Loucy (cell line): ENCODE data around the gene INSYN2A.

Source experiments
- H2AFZ ChIP-seq: fragments of 200-600 bp; sonication (generic); 2 replicates; pipeline ENCODE4 v1.6.0; 2016; ENCODE audit warnings: antibody characterized with exemption, mild to moderate bottlenecking, low read length, moderate library complexity
- H3F3A ChIP-seq: fragments of 200-600 bp; 2 replicates; pipeline ENCODE4 v1.6.0; 2016; ENCODE audit warnings: antibody characterized with exemption, low read depth, mild to moderate bottlenecking
- H3K27me3 ChIP-seq: fragments of 200-600 bp; sonication (generic); 2 replicates; pipeline ENCODE4 v1.6.1; 2014; ENCODE audit warnings: low read length, mild to moderate bottlenecking; ENCODE audit not compliant: insufficient read depth, poor library complexity, severe bottlenecking
- H3K36me3 ChIP-seq: fragments of 200-600 bp; sonication (generic); 2 replicates; pipeline ENCODE4 v1.6.1; 2016; ENCODE audit warnings: low read length; ENCODE audit not compliant: insufficient read depth
- H3K4me1 ChIP-seq: fragments of 200-600 bp; sonication (generic); 2 replicates; pipeline ENCODE4 v1.5.1; 2014; ENCODE audit warnings: low read length, mild to moderate bottlenecking; ENCODE audit not compliant: insufficient read depth, poor library complexity, severe bottlenecking
- H3K4me2 ChIP-seq: fragments of 200-600 bp; sonication (generic); 2 replicates; pipeline ENCODE4 v1.6.0; 2014; ENCODE audit warnings: antibody characterized with exemption, low read length, low read depth, mild to moderate bottlenecking; ENCODE audit not compliant: poor library complexity, severe bottlenecking
- H3K4me3 ChIP-seq: fragments of 200-600 bp; sonication (generic); 2 replicates; pipeline ENCODE4 v1.5.1; 2014; ENCODE audit warnings: low read length, mild to moderate bottlenecking, mixed read lengths; ENCODE audit not compliant: poor library complexity, severe bottlenecking
- H3K79me2 ChIP-seq: fragments of 200-600 bp; sonication (generic); 2 replicates; pipeline ENCODE4 v1.6.1; 2014; ENCODE audit warnings: low read length; ENCODE audit not compliant: insufficient read depth
- H3K9ac ChIP-seq: fragments of 200-600 bp; sonication (generic); 2 replicates; pipeline ENCODE4 v1.6.0; 2014; ENCODE audit warnings: mild to moderate bottlenecking, low read depth, low read length, moderate library complexity; ENCODE audit not compliant: poor library complexity, severe bottlenecking
- H3K9me2 ChIP-seq: fragments of 200-600 bp; sonication (generic); replicated peaks from 2 replicates; pipeline ENCODE4 v1.6.1; 2016; ENCODE audit warnings: low read depth, low read length, mixed read lengths
- H3K9me3 ChIP-seq: fragments of 200-600 bp; sonication (generic); 2 replicates; pipeline ENCODE4 v1.6.1; 2014; ENCODE audit warnings: mild to moderate bottlenecking, antibody characterized with exemption, low read length, low read depth; ENCODE audit not compliant: insufficient read depth
- H4K20me1 ChIP-seq: fragments of 200-600 bp; sonication (generic); 2 replicates; pipeline ENCODE4 v1.6.0; 2014; ENCODE audit warnings: antibody characterized with exemption, low read length, mild to moderate bottlenecking; ENCODE audit not compliant: insufficient read depth, poor library complexity, severe bottlenecking
- CTCF ChIP-seq: fragments of 200-600 bp; sonication (generic); conservative IDR thresholded peaks from 2 replicates; pipeline ENCODE4 v1.5.1; 2014; ENCODE audit warnings: mild to moderate bottlenecking, antibody characterized with exemption, low read length
- EZH2phosphoT487 ChIP-seq: fragments of 200-600 bp; IDR thresholded peaks from 2 replicates; pipeline ENCODE4 v1.6.1; 2018; ENCODE audit warnings: antibody characterized with exemption, mild to moderate bottlenecking, moderate library complexity, borderline replicate concordance

The INSYN2A gene

GRCh38 chr10:127182161-127182560 lies 14.2 kb downstream of the INSYN2A start:
- no peak overlapping the region for H3K9ac ChIP-seq
- no peak for TF ChIP-seq CTCF
- TF ChIP-seq EZH2phosphoT487 = no peak
- no peaks in the 10 kb centered on the region for H3K4me1 ChIP-seq
- H4K20me1 ChIP-seq = no peaks in the 10 kb centered on the region
- no peaks in the 10 kb centered on the region for H3K36me3 ChIP-seq
- H3K4me2 ChIP-seq = no peak overlapping the region
- no peaks in the 10 kb centered on the region for H3K27me3 ChIP-seq
- no peak overlapping the region for H2AFZ ChIP-seq
- no peaks in the 10 kb centered on the region for H3K9me2 ChIP-seq
- no peak overlapping the region for H3K4me3 ChIP-seq
- H3K79me2 ChIP-seq = no peaks in the 10 kb centered on the region
- H3F3A ChIP-seq = no peaks in the 10 kb centered on the region
- no peaks in the 10 kb centered on the region; the same call in 1 of the 2 replicates for H3K9me3 ChIP-seq

GRCh38 chr10:127179612-127180250 lies 16.7 kb downstream of the INSYN2A start:
- TF ChIP-seq EZH2phosphoT487 = no peak
- no peak for TF ChIP-seq CTCF
- no peaks in the 10 kb centered on the region for H3K36me3 ChIP-seq
- no peak overlapping the region for H2AFZ ChIP-seq
- H3K4me1 ChIP-seq = no peaks in the 10 kb centered on the region
- H3K4me2 ChIP-seq = no peak overlapping the region
- H3F3A ChIP-seq = no peaks in the 10 kb centered on the region
- H3K79me2 ChIP-seq = no peaks in the 10 kb centered on the region
- H3K9me3 ChIP-seq = no peaks in the 10 kb centered on the region; the same call in 1 of the 2 replicates
- no peaks in the 10 kb centered on the region for H4K20me1 ChIP-seq
- no peaks in the 10 kb centered on the region for H3K9me2 ChIP-seq
- no peak overlapping the region for H3K9ac ChIP-seq
- H3K4me3 ChIP-seq = no peak overlapping the region
- no peaks in the 10 kb centered on the region for H3K27me3 ChIP-seq

- Histone ChIP-seq H4K20me1 (no peaks in the 10 kb centered on the region), H3K79me2 (no peaks in the 10 kb centered on the region), H3F3A (no peaks in the 10 kb centered on the region), H3K4me1 (no peaks in the 10 kb centered on the region), H3K36me3 (no peaks in the 10 kb centered on the region), H3K4me3 (no peak overlapping the region), H3K9me3 (no peaks in the 10 kb centered on the region; the same call in 1 of the 2 replicates), H3K9ac (no peak overlapping the region), H3K9me2 (no peaks in the 10 kb centered on the region), H3K4me2 (no peak overlapping the region), H3K27me3 (no peaks in the 10 kb centered on the region), H2AFZ (no peak overlapping the region)
- TF ChIP-seq EZH2phosphoT487 (no peak), CTCF (no peak)
Measured at GRCh38 chr10:127176649-127177048, 19.7 kb downstream of the INSYN2A start.
